HEK293T (cell line): ENCODE measurements around the gene AMT.

Source experiments
- CTCF ChIA-PET: fragments of 350-600 bp; formaldehyde crosslinking; extraction: SDS; loops from one replicate; lab custom pipeline; 2021; ENCODE audit warnings: antibody characterized with exemption, inconsistent platforms; lab: Yijun Ruan, JAX
- POLR2A ChIA-PET: fragments of 350-600 bp; formaldehyde crosslinking; extraction: SDS; loops from one replicate; lab custom pipeline; 2020; ENCODE audit warnings: antibody characterized with exemption, inconsistent platforms; lab: Yijun Ruan, JAX
- DNase-seq: peaks from one replicate; pipeline ENCODE4 v3.0.0; 2012; ENCODE audit warnings: mixed read lengths; ENCODE audit errors: extremely low spot score
- ARNT ChIP-seq: fragments of 450-650 bp; IDR thresholded peaks from 2 replicates; pipeline ENCODE4 v1.6.1; 2017; ENCODE audit warnings: mild to moderate bottlenecking
- BHLHE40 ChIP-seq: fragments of 450-650 bp; IDR thresholded peaks from 2 replicates; pipeline ENCODE4 v1.6.1; 2016; ENCODE audit warnings: mild to moderate bottlenecking, moderate library complexity, borderline replicate concordance
- CTBP1 ChIP-seq: fragments of 450-650 bp; IDR thresholded peaks from 2 replicates; pipeline ENCODE4 v1.6.1; 2016; ENCODE audit warnings: borderline replicate concordance
- ELF4 ChIP-seq: fragments of 450-650 bp; IDR thresholded peaks from 2 replicates; pipeline ENCODE4 v1.6.1; 2017; ENCODE audit warnings: antibody characterized with exemption
- FOXA1 ChIP-seq: fragments of 450-650 bp; IDR thresholded peaks from 2 replicates; pipeline ENCODE4 v1.6.1; 2016; ENCODE audit warnings: mild to moderate bottlenecking
- FOXK2 ChIP-seq: fragments of 450-650 bp; IDR thresholded peaks from 2 replicates; pipeline ENCODE4 v1.6.1; 2016; ENCODE audit warnings: mild to moderate bottlenecking
- FOXM1 ChIP-seq: fragments of 450-650 bp; IDR thresholded peaks from 2 replicates; pipeline ENCODE4 v1.6.1; 2017; ENCODE audit warnings: mild to moderate bottlenecking, borderline replicate concordance
- HDGF ChIP-seq: fragments of 450-650 bp; IDR thresholded peaks from 2 replicates; pipeline ENCODE4 v1.6.1; 2017; ENCODE audit warnings: antibody characterized with exemption, borderline replicate concordance
- L3MBTL2 ChIP-seq: fragments of 450-650 bp; conservative IDR thresholded peaks from 2 replicates; pipeline ENCODE4 v1.6.1; 2016; ENCODE audit warnings: mild to moderate bottlenecking
- LEF1 ChIP-seq: fragments of 450-650 bp; IDR thresholded peaks from 2 replicates; pipeline ENCODE4 v1.6.1; 2017; ENCODE audit warnings: mild to moderate bottlenecking, borderline replicate concordance
- NFRKB ChIP-seq: fragments of 450-650 bp; IDR thresholded peaks from 2 replicates; pipeline ENCODE4 v1.6.1; 2016; ENCODE audit warnings: mild to moderate bottlenecking, moderate library complexity
- SP1 ChIP-seq: fragments of 450-650 bp; IDR thresholded peaks from 2 replicates; pipeline ENCODE4 v1.6.1; 2017
- SUZ12 ChIP-seq: fragments of 450-650 bp; IDR thresholded peaks from 2 replicates; pipeline ENCODE4 v1.6.1; 2016; ENCODE audit warnings: mild to moderate bottlenecking
- TARDBP ChIP-seq: fragments of 450-650 bp; IDR thresholded peaks from 2 replicates; pipeline ENCODE4 v1.6.1; 2016
- ZNF384 ChIP-seq: fragments of 450-650 bp; IDR thresholded peaks from 2 replicates; pipeline ENCODE4 v1.6.1; 2016
- TF ChIP-seq, protein P1 (sequence below): fragments of 450-650 bp; IDR thresholded peaks from 2 replicates; pipeline ENCODE4 v1.6.1; 2016

AMT gene

DNA sequence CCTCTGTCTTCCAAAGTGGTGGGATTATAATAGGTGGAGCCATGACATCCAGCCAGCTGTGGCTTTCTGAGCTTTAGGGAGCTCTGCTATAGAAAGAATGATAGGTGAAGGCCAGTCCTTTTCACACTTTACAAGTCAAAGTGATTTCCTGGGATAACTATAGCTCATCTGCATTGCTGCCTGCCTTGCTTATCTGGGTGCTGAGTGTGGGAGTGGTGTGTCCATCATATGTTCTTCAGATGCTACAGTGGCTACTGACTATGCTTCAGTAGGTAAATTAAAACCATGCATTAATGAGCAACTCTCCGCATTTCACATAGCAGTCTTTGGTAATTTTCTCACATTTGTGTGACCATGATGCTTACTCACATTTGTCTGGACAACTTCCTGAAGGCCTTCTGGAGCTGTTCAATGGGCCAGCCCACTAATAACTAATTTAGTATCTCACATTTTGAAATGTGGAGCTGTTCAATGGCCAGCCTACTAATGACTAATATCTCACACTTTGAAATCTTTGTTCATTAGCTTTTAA, 33.9 kb downstream of the AMT start:
- DNase-seq, result no peak
- ChIA-PET POLR2A (interaction anchor here (1.2 to 2.0 kb wide), 2 partner anchors 30 to 48 kb away, joined by 3 to 10 read pairs; partner anchors contain the start of gene USP4), CTCF (no interaction called here)
- TF ChIP-seq ZNF384 (no peak), L3MBTL2 (no peak), TARDBP (no peak), NFRKB (no peak), SUZ12 (no peak), SP1 (no peak), ELF4 (no peak), ARNT (no peak), FOXA1 (no peak), FOXK2 (no peak), FOXM1 (no peak), BHLHE40 (no peak), LEF1 (no peak), HDGF (no peak)
- TF ChIP-seq, protein P1, sequence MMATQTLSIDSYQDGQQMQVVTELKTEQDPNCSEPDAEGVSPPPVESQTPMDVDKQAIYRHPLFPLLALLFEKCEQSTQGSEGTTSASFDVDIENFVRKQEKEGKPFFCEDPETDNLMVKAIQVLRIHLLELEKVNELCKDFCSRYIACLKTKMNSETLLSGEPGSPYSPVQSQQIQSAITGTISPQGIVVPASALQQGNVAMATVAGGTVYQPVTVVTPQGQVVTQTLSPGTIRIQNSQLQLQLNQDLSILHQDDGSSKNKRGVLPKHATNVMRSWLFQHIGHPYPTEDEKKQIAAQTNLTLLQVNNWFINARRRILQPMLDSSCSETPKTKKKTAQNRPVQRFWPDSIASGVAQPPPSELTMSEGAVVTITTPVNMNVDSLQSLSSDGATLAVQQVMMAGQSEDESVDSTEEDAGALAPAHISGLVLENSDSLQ, result no peak

DNA sequence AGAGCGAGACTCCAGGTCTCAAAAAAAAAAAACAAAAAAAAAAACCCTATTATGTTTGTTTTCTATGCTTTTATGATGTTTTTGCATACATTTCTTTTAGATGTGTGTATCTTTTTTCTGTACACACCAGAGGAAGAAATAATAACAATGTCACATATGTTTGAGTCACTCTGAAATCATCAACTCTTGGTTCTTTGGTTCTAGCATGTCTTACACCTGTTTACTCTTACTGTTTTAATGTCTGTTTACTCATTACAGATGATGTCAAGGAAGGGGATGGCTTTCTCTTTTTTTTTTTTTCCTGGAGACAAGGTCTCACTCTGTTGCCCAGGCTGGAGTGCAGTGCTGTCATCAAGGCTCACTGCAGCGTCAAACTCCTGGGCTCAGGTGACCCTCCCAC, 34.6 kb downstream of the AMT start:
- POLR2A ChIA-PET, result interaction anchor here (1.2 kb wide), 1 partner anchor 29 kb away, joined by 3 read pairs; no protein-coding TSS in a partner anchor

DNA sequence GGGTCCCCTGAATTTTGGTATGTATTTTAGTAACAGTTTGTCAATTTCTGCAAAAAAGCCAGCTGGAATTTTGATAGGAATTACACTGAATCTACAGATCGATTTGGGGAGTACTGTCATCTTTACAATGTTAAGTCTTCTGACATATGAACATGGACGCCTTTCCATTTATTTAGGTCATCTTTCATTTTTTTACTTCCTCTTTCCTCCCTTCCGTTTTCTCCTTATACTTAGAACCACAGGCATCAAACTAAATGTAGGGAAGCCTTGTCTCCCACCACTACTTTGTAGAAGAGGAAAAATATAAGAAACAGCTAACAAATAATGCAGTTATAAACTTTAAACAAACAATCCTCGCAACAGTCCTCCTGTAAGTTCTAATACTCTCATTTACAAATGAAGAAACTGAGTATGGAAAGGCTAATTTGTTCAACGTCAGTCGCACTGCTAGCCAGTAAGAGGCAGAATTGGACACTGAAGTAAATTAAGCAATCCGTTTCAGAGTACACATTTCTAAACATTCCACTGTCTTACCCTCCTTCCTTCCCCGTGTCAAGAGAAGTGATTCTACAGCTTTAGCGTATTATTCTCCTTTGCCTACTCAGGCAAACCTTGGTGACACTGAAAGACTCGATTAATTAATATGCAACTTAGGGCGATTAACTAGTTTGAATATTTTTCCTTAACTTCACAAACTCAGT, 36.1 kb downstream of the AMT start:
- POLR2A ChIA-PET, result no interaction called here
- DNase-seq, result no peak
- CTCF ChIA-PET, result no interaction called here
- TF ChIP-seq, protein P1, result no peak
- TF ChIP-seq SUZ12 (no peak), NFRKB (no peak), LEF1 (no peak), L3MBTL2 (no peak), FOXM1 (no peak), ARNT (no peak), ZNF384 (no peak), SP1 (no peak), ELF4 (no peak), HDGF (no peak), FOXA1 (no peak), FOXK2 (no peak), CTBP1 (no peak)

More for the DNA sequence above, 34.6 kb downstream of the AMT start:
- CTCF ChIA-PET, result no interaction called here
- no peak for DNase-seq
- TF ChIP-seq ZNF384 (peak; percentile 18; the same call in 1 of the 2 replicates), SP1 (no peak)

DNA sequence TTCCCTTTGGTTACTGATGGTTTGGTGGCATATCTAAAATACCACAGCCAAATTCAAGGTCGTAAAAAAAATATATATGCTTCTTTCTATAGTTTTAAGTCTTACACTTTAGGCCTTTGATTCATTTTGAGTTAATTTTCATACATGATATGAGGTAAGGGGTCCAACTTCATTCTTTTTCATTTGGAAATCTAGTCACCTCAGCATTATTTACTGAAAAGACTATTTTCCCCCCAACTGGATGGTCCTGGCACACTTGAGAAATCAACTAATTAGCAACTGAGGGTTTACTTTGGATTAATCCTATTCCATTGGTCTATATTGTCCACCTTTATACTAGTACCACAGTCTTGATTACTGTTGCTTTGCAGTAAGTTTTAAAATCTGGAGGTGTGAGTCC, 36.7 kb downstream of the AMT start:
- POLR2A ChIA-PET, result no interaction called here
- TF ChIP-seq FOXM1 (no peak), NFRKB (no peak), SP1 (no peak), LEF1 (no peak), L3MBTL2 (no peak), FOXK2 (no peak), ZNF384 (no peak), BHLHE40 (no peak), TARDBP (no peak), ARNT (no peak), FOXA1 (no peak), CTBP1 (no peak), HDGF (no peak)
- TF ChIP-seq, protein P1, result no peak
- DNase-seq, result no peak
- CTCF ChIA-PET, result no interaction called here

DNA sequence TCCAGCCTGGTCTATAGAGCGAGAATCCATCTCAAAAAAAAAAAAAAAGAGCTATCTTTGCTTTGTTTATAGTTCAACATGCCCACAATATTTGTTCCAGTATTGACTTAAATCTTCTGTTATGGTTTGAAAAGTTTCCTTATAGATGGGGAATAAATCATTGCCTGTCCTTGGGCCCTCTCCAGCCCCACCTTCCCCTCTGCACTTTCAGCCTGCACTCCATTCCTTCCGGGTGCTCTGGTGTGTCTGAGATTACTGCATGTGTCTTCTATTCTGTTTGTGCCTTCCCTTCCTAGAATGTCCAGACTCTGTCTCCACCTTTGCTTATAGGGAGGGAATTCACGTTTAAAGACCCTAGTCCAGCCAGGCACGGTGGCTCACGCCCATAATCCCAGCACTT, 38.9 kb downstream of the AMT start:
- ChIA-PET POLR2A (no interaction called here), CTCF (no interaction called here)
- no peak for DNase-seq
- no peak for TF ChIP-seq L3MBTL2
- TF ChIP-seq, protein P1, result no peak
- no peak for TF ChIP-seq FOXA1
- no peak for TF ChIP-seq TARDBP
- no peak for TF ChIP-seq SP1
- no peak for TF ChIP-seq FOXK2
- TF ChIP-seq BHLHE40, result no peak
- no peak for TF ChIP-seq LEF1
- no peak for TF ChIP-seq SUZ12
- TF ChIP-seq NFRKB, result no peak
- no peak for TF ChIP-seq ELF4
- no peak for TF ChIP-seq FOXM1
- TF ChIP-seq CTBP1, result no peak
- no peak for TF ChIP-seq ARNT
- no peak for TF ChIP-seq HDGF
- TF ChIP-seq ZNF384, result no peak
